HCT116 (cell line): ENCODE measurements around the gene COL2A1. TPM values are rescaled to one million over a fixed set of nuclear protein-coding genes. Genes with fewer than 3 reads are reported as not detected.

Experiments used
- ATAC-seq: fragments of 200-7000 bp; cut with Tn5 transposase; 2 replicates; pipeline ENCODE4 v1.9.1; 2020; ENCODE audit warnings: mild to moderate bottlenecking, moderate library complexity
- BruUV-seq: library from RNA; stranded (reverse); fragments of 400-500 nt; replicated peaks from 2 replicates; lab custom pipeline; 2021; lab: Mats Ljungman, UMichigan
- CTCF ChIA-PET: fragments of 300-600 bp; sonication (Branson Sonifier 250); formaldehyde crosslinking; loops from one replicate; lab custom pipeline; 2021; ENCODE audit warnings: antibody characterized with exemption; lab: Charles Lee
- POLR2A ChIA-PET: fragments of 300-600, 350-600 bp; sonication (Branson Sonifier 250); formaldehyde crosslinking; loops from one replicate; lab custom pipeline; 2021; ENCODE audit warnings: antibody characterized with exemption; lab: Charles Lee
- RAD21 ChIA-PET, 2 experiments: fragments of 300-600 bp; sonication (Branson Sonifier 250); formaldehyde crosslinking; loops; one replicate each; lab custom pipeline; 2023; ENCODE audit warnings: low total read pairs in 2 of 2; ENCODE audit not compliant: uncharacterized antibody in 2 of 2, unreplicated experiment in 2 of 2, low non-redundant PET in 1 of 2; lab: Charles Lee
- DNase-seq: peaks from one replicate; pipeline ENCODE4 v3.0.0-alpha.2; 2010; ENCODE audit warnings: low read depth, low spot score
- H2AFZ ChIP-seq: fragments of 200-600 bp; shearing (Covaris generic), sonication (generic); 2 replicates; pipeline ENCODE4 v1.6.1; 2017; ENCODE audit warnings: low read depth, mixed run types, mixed read lengths, antibody characterized with exemption, low read length; ENCODE audit not compliant: poor library complexity, severe bottlenecking
- H3K27ac ChIP-seq: 2 replicates; pipeline ENCODE4 v1.5.1; 2012; ENCODE audit warnings: low read depth, low read length
- H3K27me3 ChIP-seq: fragments of 200-600 bp; sonication (generic); 2 replicates; pipeline ENCODE4 v1.6.1; 2016; ENCODE audit warnings: mixed run types, low read length, mixed read lengths; ENCODE audit not compliant: insufficient read depth
- H3K36me3 ChIP-seq, 2 experiments: fragments of 200-500 bp in 1 of 2; fragments of 200-600 bp in 1 of 2; sonication (Bioruptor generic) in 1 of 2; sonication (generic) in 1 of 2; 2 replicates each; pipeline versions ENCODE4 v1.5.1 to v1.6.1; 2014 to 2016; ENCODE audit warnings: low read length in 2 of 2, inconsistent platforms in 1 of 2, mixed read lengths in 1 of 2, mixed run types in 1 of 2; ENCODE audit not compliant: insufficient read depth in 2 of 2, control insufficient read depth in 1 of 2
- H3K4me1 ChIP-seq, 2 experiments: fragments of 200-600 bp in 1 of 2; sonication (generic) in 1 of 2; 2 replicates each; pipeline versions ENCODE4 v1.5.1 to v1.6.1; 2012 to 2017; ENCODE audit warnings: low read length in 2 of 2, inconsistent platforms in 1 of 2, mild to moderate bottlenecking in 1 of 2, mixed read lengths in 1 of 2, mixed run types in 1 of 2, moderate library complexity in 1 of 2; ENCODE audit not compliant: insufficient read depth in 2 of 2, control insufficient read depth in 1 of 2
- H3K4me2 ChIP-seq: fragments of 200-600 bp; sonication (generic); 2 replicates; pipeline ENCODE4 v1.6.1; 2017; ENCODE audit warnings: mixed run types, low read length, mixed read lengths
- H3K4me3 ChIP-seq, 2 experiments: fragments of 200-600 bp in 1 of 2; sonication (generic) in 1 of 2; replicated peaks in 1 of 2; 2 replicates each; pipeline ENCODE4 v1.5.1; 2011 to 2016; ENCODE audit warnings: low read length in 2 of 2, control low read depth in 1 of 2, low read depth in 1 of 2, mild to moderate bottlenecking in 1 of 2, mixed read lengths in 1 of 2, mixed run types in 1 of 2
- H3K79me2 ChIP-seq: fragments of 200-600 bp; sonication (generic); 2 replicates; pipeline ENCODE4 v1.6.1; 2017; ENCODE audit warnings: mild to moderate bottlenecking, mixed run types, low read length, moderate library complexity, mixed read lengths; ENCODE audit not compliant: insufficient read depth
- H3K9ac ChIP-seq: fragments of 200-600 bp; sonication (generic); 2 replicates; pipeline ENCODE4 v1.6.1; 2016; ENCODE audit warnings: low read length, mixed read lengths
- H3K9me2 ChIP-seq: fragments of 200-600 bp; sonication (generic), shearing (Covaris generic); 2 replicates; pipeline ENCODE4 v1.6.1; 2017; ENCODE audit warnings: mixed run types, mild to moderate bottlenecking, moderate library complexity; ENCODE audit not compliant: insufficient read depth
- H3K9me3 ChIP-seq, 2 experiments: fragments of 200-500 bp in 1 of 2; fragments of 200-600 bp in 1 of 2; sonication (Bioruptor generic) in 1 of 2; sonication (generic) in 1 of 2; 2 replicates each; pipeline ENCODE4 v1.6.1; 2014 to 2017; ENCODE audit warnings: low read length in 2 of 2, mixed read lengths in 2 of 2, inconsistent platforms in 1 of 2, low read depth in 1 of 2, mild to moderate bottlenecking in 1 of 2, mixed run types in 1 of 2, moderate library complexity in 1 of 2; ENCODE audit not compliant: control insufficient read depth in 1 of 2, insufficient read depth in 1 of 2
- H4K20me1 ChIP-seq: fragments of 200-600 bp; sonication (generic), shearing (Covaris generic); 2 replicates; pipeline ENCODE4 v1.6.1; 2017; ENCODE audit warnings: mixed run types, mild to moderate bottlenecking, moderate library complexity; ENCODE audit not compliant: insufficient read depth
- ATF3 ChIP-seq: IDR thresholded peaks from 2 replicates; pipeline ENCODE4 v1.6.1; 2012
- CBX3 ChIP-seq: IDR thresholded peaks from 2 replicates; pipeline ENCODE4 v1.6.1; 2012; ENCODE audit warnings: low read depth
- CEBPB ChIP-seq: IDR thresholded peaks from 2 replicates; pipeline ENCODE4 v1.6.1; 2012; ENCODE audit warnings: low read depth
- CTCF ChIP-seq, 3 experiments: fragments of 200-600 bp in 1 of 3; sonication (generic) in 1 of 3; IDR thresholded peaks in 2 of 3; conservative IDR thresholded peaks in 1 of 3; 2 replicates each; pipeline ENCODE4 v1.5.1; 2012 to 2017; ENCODE audit warnings: low read depth in 2 of 3, low read length in 2 of 3, antibody characterized with exemption in 1 of 3, borderline replicate concordance in 1 of 3, control low read depth in 1 of 3, mild to moderate bottlenecking in 1 of 3, mixed read lengths in 1 of 3, mixed run types in 1 of 3, moderate library complexity in 1 of 3; ENCODE audit not compliant: insufficient read depth in 1 of 3
- EZH2 ChIP-seq: fragments of 200-600 bp; sonication (generic); IDR thresholded peaks from 2 replicates; pipeline ENCODE4 v1.6.1; 2017; ENCODE audit warnings: antibody characterized with exemption, mixed run types
- EZH2phosphoT487 ChIP-seq: fragments of 200-600 bp; IDR thresholded peaks from 2 replicates; pipeline ENCODE4 v1.6.1; 2018; ENCODE audit warnings: antibody characterized with exemption, borderline replicate concordance
- FOSL1 ChIP-seq: IDR thresholded peaks from 2 replicates; pipeline ENCODE4 v1.6.1; 2012; ENCODE audit warnings: low read depth
- JUND ChIP-seq: IDR thresholded peaks from 2 replicates; pipeline ENCODE4 v1.6.1; 2012
- POLR2A ChIP-seq: IDR thresholded peaks from 2 replicates; pipeline ENCODE4 v1.7.0; 2011; ENCODE audit warnings: borderline replicate concordance; ENCODE audit not compliant: insufficient read depth, insufficient read length; ENCODE audit errors: extremely low read depth
- REST ChIP-seq: IDR thresholded peaks from 2 replicates; pipeline ENCODE4 v1.6.1; 2012; ENCODE audit warnings: low read depth
- SIN3A ChIP-seq: IDR thresholded peaks from 2 replicates; pipeline ENCODE4 v1.6.1; 2012; ENCODE audit warnings: low read depth
- SRF ChIP-seq: IDR thresholded peaks from 2 replicates; pipeline ENCODE4 v1.6.1; 2012; ENCODE audit warnings: low read depth
- TCF7L2 ChIP-seq: IDR thresholded peaks from 2 replicates; pipeline ENCODE4 v1.7.0; 2011; ENCODE audit warnings: borderline replicate concordance, inconsistent platforms; ENCODE audit not compliant: insufficient read depth, insufficient read length; ENCODE audit errors: extremely low read depth
- YY1 ChIP-seq: IDR thresholded peaks from 2 replicates; pipeline ENCODE4 v1.6.1; 2011; ENCODE audit warnings: low read length, low read depth, moderate library complexity, mild to moderate bottlenecking; ENCODE audit not compliant: insufficient replicate concordance; ENCODE audit errors: extremely low read depth
- ZFX ChIP-seq: fragments of 450-650 bp; IDR thresholded peaks from 2 replicates; pipeline ENCODE4 v1.6.1; 2017
- intact Hi-C: fragments of 100-400 bp; cut with micrococcal nuclease; formaldehyde crosslinking; loops from 2 replicates; pipeline ENCODE4 v1.10.0; 2022
- total RNA-seq: library from RNA; stranded (reverse); gene quantifications from one replicate; pipeline ENCODE4 v1.2.1, GENCODE V29; 2021; ENCODE audit not compliant: unreplicated experiment

COL2A1 gene
- total RNA-seq, 1 experiment from 2014 or later: 0.22 TPM

- CTCF ChIA-PET: no interaction called here
These were observed 16.7 kb downstream of the COL2A1 start for GRCh38 chr12:47987411-47988072.

GRCh38 chr12:47986832-47987231 is 17.4 kb downstream of the COL2A1 start:
- Histone ChIP-seq H3K27me3 (no peaks in the 10 kb centered on the region), H3K36me3 (no peaks in the 10 kb centered on the region), H3K4me1 (peaks cover 0 to 6% of the 10 kb centered on the region in 2 experiments; a peak in 1 of 4 replicates), H3K9me3 (no peaks in the 10 kb centered on the region), H3K4me3 (no peak overlapping the region), H3K4me2 (no peak overlapping the region), H3K9ac (no peak overlapping the region), H3K79me2 (no peaks in the 10 kb centered on the region), H3K27ac (no peak overlapping the region), H3K9me2 (no peaks in the 10 kb centered on the region), H2AFZ (no peak overlapping the region), H4K20me1 (no peaks in the 10 kb centered on the region)
- intact Hi-C loops: no loop called here
- ChIA-PET RAD21 (no interaction called here), CTCF (no interaction called here), POLR2A (no interaction called here)
- DNase-seq (no peak), ATAC-seq (no peak)
- no TSS peak for BruUV-seq
- TF ChIP-seq EZH2phosphoT487 (no peak), FOSL1 (no peak), POLR2A (no peak), YY1 (no peak), TCF7L2 (no peak), ATF3 (no peak), JUND (no peak), EZH2 (no peak), SIN3A (no peak), CTCF (IDR thresholded peaks at IDR 0.05 in 2 of 3, conservative IDR thresholded peaks at IDR 0.05 in 1 of 3; ENCODE audit: borderline replicate concordance in 1 of 3, insufficient read depth in 1 of 3, low read depth in 2 of 3, low read length in 2 of 3) (no peak), SRF (no peak), ZFX (no peak), CEBPB (no peak), REST (no peak)

More at GRCh38 chr12:47987411-47988072, 16.7 kb downstream of the COL2A1 start:
- intact Hi-C loops: no loop called here
- ATAC-seq: no peak
- Histone ChIP-seq H3K4me2 (no peak overlapping the region), H2AFZ (no peak overlapping the region)
- TF ChIP-seq SRF (no peak), TCF7L2 (no peak), CBX3 (no peak)
- TF ChIP-seq, all 23 proteins: peak for 0
- BruUV-seq: no TSS peak
- ChIA-PET POLR2A (no interaction called here), RAD21 (no interaction called here)
- no peaks in the 10 kb centered on the region for H3K9me2 ChIP-seq
- no peaks in the 10 kb centered on the region for H4K20me1 ChIP-seq
- H3K36me3 ChIP-seq: no peaks in the 10 kb centered on the region
- H3K79me2 ChIP-seq: no peaks in the 10 kb centered on the region
- no peak overlapping the region for H3K9ac ChIP-seq
- H3K27ac ChIP-seq: no peak overlapping the region
- H3K9me3 ChIP-seq: no peaks in the 10 kb centered on the region
- no peak for DNase-seq
- peaks cover 0 to 6% of the 10 kb centered on the region in 2 experiments; a peak in 1 of 4 replicates for H3K4me1 ChIP-seq
- no peaks in the 10 kb centered on the region for H3K27me3 ChIP-seq
- no peak overlapping the region for H3K4me3 ChIP-seq
